Activated CD4-positive, alpha-beta T cell treated with anti-CD3 and anti-CD28 coated beads for 24 hours (primary cell): ENCODE data around the gene ENDOD1.

Source experiments
- DNase-seq, 2 donors: peaks; one replicate each; pipeline ENCODE4 v3.0.0-alpha.2; 2020; ENCODE audit warnings: low read depth in 2 of 2

ENDOD1 gene

DNA sequence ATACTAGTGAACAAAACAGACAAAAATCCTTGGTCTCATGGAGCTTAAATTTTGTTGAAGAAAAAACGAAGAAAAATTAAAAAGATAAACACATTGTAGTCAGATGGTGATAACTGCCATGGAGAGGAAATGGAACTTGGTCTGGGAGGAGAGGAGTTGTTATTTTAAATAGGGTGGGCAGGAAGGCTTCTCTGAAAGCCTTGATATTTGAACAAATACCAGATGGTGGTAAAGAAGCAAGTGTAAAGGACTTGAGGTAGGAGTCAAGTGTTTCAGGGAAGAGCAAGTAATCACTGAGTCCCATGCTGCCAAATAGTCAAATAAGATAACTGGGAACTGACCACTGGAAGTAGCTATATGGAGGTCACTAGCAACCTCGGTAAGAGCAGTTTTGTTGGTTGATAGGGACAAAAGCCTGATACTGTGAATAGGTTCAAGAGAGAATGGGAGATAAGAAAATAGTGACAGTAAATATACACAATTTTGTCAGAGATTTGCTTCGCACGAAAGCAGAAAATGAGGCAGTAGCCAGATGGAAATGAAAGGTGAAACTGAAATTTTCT, 86.3 kb downstream of the ENDOD1 start:
- no peak for DNase-seq
